Camera-type eye (tissue), 1 donor: Measurements from ENCODE around the gene RPLP1. TPM values are rescaled to one million over a fixed set of nuclear protein-coding genes. Genes with fewer than 3 reads are reported as not detected.

ENCODE experiments used
- total RNA-seq: library from RNA; depleted of rRNA; stranded (reverse); fragments of >200 nt; gene quantifications from one replicate; pipeline ENCODE4 v1.2.3, GENCODE V29; 2014

Gene RPLP1
- 100 TPM for total RNA-seq

GRCh38 chr15:69452692-69453521 lies at the start of gene RPLP1:
Gene RPLP1, plus strand, starts transcription at chr15:69452818. Its CDS starts 131 bp downstream, at chr15:69452949.

GRCh38 chr15:69413822-69414700 lies 38.6 kb upstream of the RPLP1 start, which contains the start of gene KIF23:
Gene KIF23, plus strand, starts transcription at chr15:69414349. Its CDS starts 117 bp downstream, at chr15:69414466.

Other genes with a start within 250 kb of the RPLP1 start
- gene PAQR5, start 153.9 kb upstream of the RPLP1 start, total RNA-seq, result 3.1 TPM
- gene KIF23, start 38.5 kb upstream of the RPLP1 start, total RNA-seq, result 22.6 TPM